Fibroblast of lung (primary cell): ENCODE results near the gene DNAAF1.

Source experiments
- CTCF ChIP-seq, 2 donors: IDR thresholded peaks in 1 of 2; conservative IDR thresholded peaks in 1 of 2; 1 replicate in 1 of 2; 2 replicates in 1 of 2; pipeline ENCODE4 v1.5.1; 2011 to 2012; ENCODE audit warnings: low read length in 2 of 2, control low read depth in 1 of 2, inconsistent platforms in 1 of 2, low read depth in 1 of 2, mild to moderate bottlenecking in 1 of 2
- EZH2 ChIP-seq: IDR thresholded peaks from 2 replicates; pipeline ENCODE4 v1.5.1; 2012; ENCODE audit warnings: low read length, control low read depth, mild to moderate bottlenecking; ENCODE audit errors: missing control alignments

GRCh38 chr16:84178892-84179611 is 33.9 kb downstream of the DNAAF1 start:
- no peak for TF ChIP-seq CTCF (conservative IDR thresholded peaks at IDR 0.05 in 1 of 2, IDR thresholded peaks at IDR 0.05 in 1 of 2; ENCODE audit: low read depth in 1 of 2, low read length in 2 of 2)
- no peak for TF ChIP-seq EZH2
